ENCODE data around the gene ANKRD52.
"Not testable (repeated sequence)": the region's sequence is repeated elsewhere in the genome, so short reads cannot be mapped to it uniquely, and the experiment has no call there.

The ANKRD52 gene

GRCh38 chr12:56271031-56271430 lies 12.8 kb upstream of the ANKRD52 start:
- no peak for DNase-seq

GRCh38 chr12:56267443-56268071 lies 9.4 kb upstream of the ANKRD52 start:
- no peak for DNase-seq

- peak; percentile 89 for DNase-seq
These were observed 8.7 kb upstream of the ANKRD52 start, which contains the start of gene COQ10A for GRCh38 chr12:56266693-56267442. Gene COQ10A (plus strand): TSS chr12:56266942. CDS start chr12:56267119, 177 bp downstream.

GRCh38 chr12:56266068-56266692 lies 8.0 kb upstream of the ANKRD52 start:
- not testable (repeated sequence) for DNase-seq

- DNase-seq = peak; percentile 34
These were observed 4.8 kb upstream of the ANKRD52 start for GRCh38 chr12:56262955-56263354.

- DNase-seq = no peak
These were observed 3.5 kb upstream of the ANKRD52 start for GRCh38 chr12:56261503-56262232.

GRCh38 chr12:56260921-56261320 lies 2.7 kb upstream of the ANKRD52 start:
- DNase-seq = no peak

- no peak for DNase-seq
These were observed 2.2 kb upstream of the ANKRD52 start for GRCh38 chr12:56260380-56260779.

GRCh38 chr12:56258820-56259183 lies 618 bp upstream of the ANKRD52 start:
- DNase-seq = no peak

GRCh38 chr12:56257491-56258067 lies 605 bp downstream of the ANKRD52 start:
- no peak for DNase-seq

- DNase-seq = no peak
These were observed 1.1 kb downstream of the ANKRD52 start for GRCh38 chr12:56257071-56257470.

- DNase-seq = no peak
These were observed 1.7 kb downstream of the ANKRD52 start for GRCh38 chr12:56256326-56256960.

GRCh38 chr12:56255671-56256070 lies 2.5 kb downstream of the ANKRD52 start:
- DNase-seq = no peak

- DNase-seq = no peak
These were observed 5.1 kb downstream of the ANKRD52 start for GRCh38 chr12:56253091-56253490.

GRCh38 chr12:56252649-56253048 lies 5.5 kb downstream of the ANKRD52 start:
- DNase-seq = no peak

- DNase-seq = no peak
These were observed 9.5 kb downstream of the ANKRD52 start for GRCh38 chr12:56248711-56249110.

GRCh38 chr12:56247923-56248322 lies 10.3 kb downstream of the ANKRD52 start:
- no peak for DNase-seq

- no peak for DNase-seq
These were observed 13.7 kb downstream of the ANKRD52 start for GRCh38 chr12:56244494-56244893.

- no peak for DNase-seq
These were observed 14.4 kb downstream of the ANKRD52 start for GRCh38 chr12:56243731-56244181.

GRCh38 chr12:56242986-56243385 lies 15.2 kb downstream of the ANKRD52 start:
- DNase-seq = no peak

GRCh38 chr12:56241424-56242303 lies 16.5 kb downstream of the ANKRD52 start:
- no peak for DNase-seq
